Prostate gland (tissue), 2 donors: Measurements from ENCODE around the gene FXYD7. TPM values are rescaled to one million over a fixed set of nuclear protein-coding genes. Genes with fewer than 3 reads are reported as not detected.
"Not testable (repeated sequence)": the region's sequence is repeated elsewhere in the genome, so short reads cannot be mapped to it uniquely, and the experiment has no call there.

Experiments
- DNase-seq: peaks from one replicate; pipeline ENCODE4 v3.0.0-alpha.2; 2019; ENCODE audit warnings: low spot score
- H3K27ac ChIP-seq, 2 donors: fragments of 200-600 bp; sonication (generic); 2 replicates each; pipeline ENCODE4 v1.5.1; 2017 to 2019
- H3K27me3 ChIP-seq: fragments of 200-600 bp; sonication (generic); replicated peaks from 2 replicates; pipeline ENCODE4 v1.5.1; 2019; ENCODE audit not compliant: insufficient read depth
- H3K36me3 ChIP-seq, 2 donors: fragments of 200-600 bp; sonication (generic); 1 replicate in 1 of 2; 2 replicates in 1 of 2; pipeline versions ENCODE4 v1.5.1 to v1.8.1; 2017 to 2019
- H3K4me1 ChIP-seq: fragments of 200-600 bp; sonication (generic); replicated peaks from 2 replicates; pipeline ENCODE4 v1.5.1; 2019
- H3K4me3 ChIP-seq, 2 donors: fragments of 200-600 bp; sonication (generic); 2 replicates each; pipeline ENCODE4 v1.5.1; 2017 to 2019
- H3K9me3 ChIP-seq: fragments of 200-600 bp; sonication (generic); 2 replicates; pipeline ENCODE4 v1.5.1; 2017
- CTCF ChIP-seq, 4 experiments: fragments of 200-600 bp in 2 of 4; fragments of 450-650 bp in 2 of 4; sonication (generic) in 2 of 4; IDR thresholded peaks; 1 replicate in 3 of 4; 2 replicates in 1 of 4; pipeline ENCODE4 v1.5.1; 2016 to 2019; ENCODE audit warnings: antibody characterized with exemption in 4 of 4, mild to moderate bottlenecking in 2 of 4, moderate library complexity in 2 of 4
- POLR2A ChIP-seq: fragments of 450-650 bp; IDR thresholded peaks from one replicate; pipeline ENCODE4 v1.6.1; 2016; ENCODE audit warnings: antibody characterized with exemption, mild to moderate bottlenecking
- POLR2AphosphoS5 ChIP-seq: sonication (generic); formaldehyde crosslinking; IDR thresholded peaks from one replicate; pipeline ENCODE4 v1.6.1; 2017; ENCODE audit warnings: antibody characterized with exemption
- WGBS: methylation state at CpG from one replicate; pipeline ENCODE4 v1.1.5; 2018; 5-methylcytosine and 5-hydroxymethylcytosine counted together
- intact Hi-C: fragments of 100-400 bp; cut with DNase I; formaldehyde crosslinking; loops from one replicate; pipeline ENCODE4 v1.14.2; 2022
- total RNA-seq, 2 donors: library from RNA; depleted of rRNA; stranded (reverse); fragments of >200 nt; gene quantifications; one replicate each; pipeline ENCODE4 v1.1.0, GENCODE V29; 2016

Gene FXYD7
- total RNA-seq, 2 donors from 2014 or later: not detected

- Histone ChIP-seq H3K27ac (no peak overlapping the region), H3K9me3 (no peaks in the 10 kb centered on the region), H3K4me3 (no peak overlapping the region), H3K27me3 (no peaks in the 10 kb centered on the region), H3K36me3 (no peaks in the 10 kb centered on the region), H3K4me1 (no peaks in the 10 kb centered on the region)
- 81% methylated on average over 16 of the region's 16 CpGs for WGBS
- intact Hi-C loops: no loop called here
- no peak for DNase-seq
- TF ChIP-seq POLR2A: no peak
- no peak for TF ChIP-seq POLR2AphosphoS5
- TF ChIP-seq CTCF (IDR thresholded peaks at IDR 0.05): no peak
Observed at GRCh38 chr19:35100588-35101533, 42.2 kb upstream of the FXYD7 start.

GRCh38 chr19:35101949-35102348 lies 41.1 kb upstream of the FXYD7 start:
- DNase-seq, intact Hi-C loops, H3K36me3 ChIP-seq, H3K4me3 ChIP-seq, H3K27me3 ChIP-seq, H3K27ac ChIP-seq, H3K9me3 ChIP-seq, H3K4me1 ChIP-seq: not testable (repeated sequence)
- 96% methylated on average over 10 of the region's 10 CpGs for WGBS

GRCh38 chr19:35103614-35104013 lies 39.4 kb upstream of the FXYD7 start:
- intact Hi-C loops: not testable (repeated sequence)
- 75% methylated on average over 10 of the region's 10 CpGs for WGBS

GRCh38 chr19:35104361-35104760 lies 38.7 kb upstream of the FXYD7 start:
- H3K4me3 ChIP-seq: no peak overlapping the region
- H3K9me3 ChIP-seq: no peaks in the 10 kb centered on the region
- TF ChIP-seq POLR2A (no peak), CTCF (IDR thresholded peaks at IDR 0.05) (no peak), POLR2AphosphoS5 (no peak)
- WGBS: 92% methylated on average over 10 of the region's 11 CpGs
- no peaks in the 10 kb centered on the region for H3K27me3 ChIP-seq
- no peaks in the 10 kb centered on the region for H3K36me3 ChIP-seq
- intact Hi-C loops: no loop called here
- no peak overlapping the region for H3K27ac ChIP-seq
- H3K4me1 ChIP-seq: no peaks in the 10 kb centered on the region
- no peak for DNase-seq

More at GRCh38 chr19:35103614-35104013, 39.4 kb upstream of the FXYD7 start:
- not testable (repeated sequence) for H3K27ac ChIP-seq, H3K36me3 ChIP-seq, DNase-seq, H3K9me3 ChIP-seq, H3K27me3 ChIP-seq, H3K4me1 ChIP-seq, H3K4me3 ChIP-seq

- intact Hi-C loops: no loop called here
- WGBS: 97% methylated on average over 6 of the region's 6 CpGs
- no peaks in the 10 kb centered on the region for H3K36me3 ChIP-seq
- TF ChIP-seq POLR2AphosphoS5: no peak
- TF ChIP-seq CTCF (IDR thresholded peaks at IDR 0.05): no peak
- no peak for TF ChIP-seq POLR2A
- no peaks in the 10 kb centered on the region for H3K27me3 ChIP-seq
- no peaks in the 10 kb centered on the region for H3K9me3 ChIP-seq
- no peaks in the 10 kb centered on the region for H3K4me1 ChIP-seq
- H3K27ac ChIP-seq: no peak overlapping the region
- no peak overlapping the region for H3K4me3 ChIP-seq
- no peak for DNase-seq
Observed at GRCh38 chr19:35105047-35105410, 38.0 kb upstream of the FXYD7 start.
